GM12878 (cell line): Measurements from ENCODE around the gene PCK1. TPM values are rescaled to one million over a fixed set of nuclear protein-coding genes. Genes with fewer than 3 reads are reported as not detected.

Experiments
- ATAC-seq: fragments of 200-7000 bp; cut with Tn5 transposase; 3 replicates; pipeline ENCODE4 v1.9.1; 2020; ENCODE audit warnings: mild to moderate bottlenecking, moderate library complexity
- BruUV-seq: library from RNA; stranded (reverse); fragments of 400-500 nt; replicated peaks from 2 replicates; lab custom pipeline; 2021; lab: Mats Ljungman, UMichigan
- CTCF ChIA-PET: fragments of 300-600 bp; sonication (Branson Sonifier 250); formaldehyde crosslinking; extraction: SDS; loops from one replicate; lab custom pipeline; 2021; ENCODE audit warnings: inconsistent platforms; lab: Yijun Ruan, JAX
- POLR2A ChIA-PET: fragments of 350-600 bp; formaldehyde crosslinking; extraction: SDS; loops from one replicate; lab custom pipeline; 2021; ENCODE audit warnings: inconsistent platforms; lab: Charles Lee
- RAD21 ChIA-PET: fragments of 300-600 bp; sonication (Branson Sonifier 250); formaldehyde crosslinking; loops from one replicate; lab custom pipeline; 2023; ENCODE audit warnings: antibody characterized with exemption; ENCODE audit not compliant: unreplicated experiment; lab: Charles Lee
- SMC1A ChIA-PET: fragments of 300-600 bp; sonication (Branson Sonifier 250); formaldehyde crosslinking; loops from one replicate; lab custom pipeline; 2023; ENCODE audit not compliant: unreplicated experiment, uncharacterized antibody; lab: Charles Lee
- DNase-seq: peaks from one replicate; pipeline ENCODE4 v3.0.0-alpha.2; 2011; ENCODE audit warnings: low read depth, low spot score
- FAIRE-seq: peaks from 3 replicates; lab custom pipeline; 2011; peaks lifted over from hg19 to GRCh38; lab: Jason Lieb, UNC
- H2AFZ ChIP-seq: 2 replicates; pipeline ENCODE4 v1.6.0; 2011; ENCODE audit warnings: low read depth, low read length, control low read depth; ENCODE audit not compliant: control insufficient read depth
- H3K27ac ChIP-seq: 2 replicates; pipeline ENCODE4 v1.5.1; 2011; ENCODE audit warnings: control low read depth; ENCODE audit not compliant: control insufficient read depth, insufficient read depth
- H3K27me3 ChIP-seq, 2 experiments: replicated peaks in 1 of 2; 2 replicates each; pipeline versions ENCODE4 v1.6.0 to v1.6.1; 2011; ENCODE audit warnings: low read length in 1 of 2; ENCODE audit not compliant: control insufficient read depth in 2 of 2, insufficient read depth in 2 of 2
- H3K36me3 ChIP-seq, 2 experiments: 2 replicates each; pipeline ENCODE4 v1.5.1; 2011; ENCODE audit warnings: low read length in 1 of 2; ENCODE audit not compliant: control insufficient read depth in 2 of 2, insufficient read depth in 2 of 2
- H3K4me1 ChIP-seq: 2 replicates; pipeline ENCODE4 v1.6.1; 2011; ENCODE audit warnings: mild to moderate bottlenecking, low read length, moderate library complexity, mixed read lengths; ENCODE audit not compliant: control insufficient read depth, insufficient read depth
- H3K4me2 ChIP-seq: 2 replicates; pipeline ENCODE4 v1.6.0; 2011; ENCODE audit warnings: control low read depth; ENCODE audit not compliant: control insufficient read depth, insufficient read depth
- H3K4me3 ChIP-seq: fragments of 200-600 bp; sonication (generic); 2 replicates; pipeline ENCODE4 v1.5.1; 2016
- H3K79me2 ChIP-seq: 2 replicates; pipeline ENCODE4 v1.6.0; 2011; ENCODE audit warnings: low read length; ENCODE audit not compliant: control insufficient read depth, insufficient read depth
- H3K9ac ChIP-seq: 2 replicates; pipeline ENCODE4 v1.8.0; 2011; ENCODE audit warnings: low read length, control low read depth, mixed read lengths; ENCODE audit not compliant: control insufficient read depth, insufficient read depth
- H3K9me3 ChIP-seq: replicated peaks from 3 replicates; pipeline ENCODE4 v1.5.1; 2011; ENCODE audit warnings: mild to moderate bottlenecking, low read length; ENCODE audit not compliant: control insufficient read depth, insufficient read depth
- H4K20me1 ChIP-seq: 2 replicates; pipeline ENCODE4 v1.6.0; 2011; ENCODE audit not compliant: control insufficient read depth, insufficient read depth
- CHD2 ChIP-seq: IDR thresholded peaks from 2 replicates; pipeline ENCODE4 v1.6.1; 2011; ENCODE audit warnings: low read depth, low read length, improper control_type of control experiment, borderline replicate concordance
- EGR1 ChIP-seq, 2 experiments: IDR thresholded peaks; 1 replicate in 1 of 2; 2 replicates in 1 of 2; pipeline ENCODE4 v1.6.1; 2011 to 2012; ENCODE audit warnings: low read depth in 2 of 2, low read length in 2 of 2, borderline replicate concordance in 1 of 2, mild to moderate bottlenecking in 1 of 2, moderate library complexity in 1 of 2
- EP300 ChIP-seq, 2 experiments: fragments of 150-350 bp in 1 of 2; IDR thresholded peaks; 2 replicates each; pipeline ENCODE4 v1.6.1; 2011 to 2012; ENCODE audit warnings: low read depth in 2 of 2, low read length in 2 of 2, borderline replicate concordance in 1 of 2, improper control_type of control experiment in 1 of 2, inconsistent platforms in 1 of 2; ENCODE audit not compliant: control insufficient read depth in 1 of 2
- HDAC2 ChIP-seq: fragments of 200-600 bp; sonication (generic); IDR thresholded peaks from 2 replicates; pipeline ENCODE4 v1.6.1; 2017
- KDM1A ChIP-seq: fragments of 200-600 bp; sonication (generic); IDR thresholded peaks from 2 replicates; pipeline ENCODE4 v1.6.1; 2016; ENCODE audit warnings: borderline replicate concordance
- MXI1 ChIP-seq: fragments of 150-350 bp; IDR thresholded peaks from 2 replicates; pipeline ENCODE4 v1.6.1; 2011; ENCODE audit warnings: low read depth, mild to moderate bottlenecking, inconsistent platforms, low read length, improper control_type of control experiment
- RBBP5 ChIP-seq: fragments of 200-600 bp; sonication (generic); conservative IDR thresholded peaks from 2 replicates; pipeline ENCODE4 v1.6.1; 2016
- RELA ChIP-seq: fragments of 450-650 bp; IDR thresholded peaks from 2 replicates; pipeline ENCODE4 v1.8.0; 2014; ENCODE audit warnings: borderline replicate concordance; ENCODE audit not compliant: partially characterized antibody
- SIN3A ChIP-seq: IDR thresholded peaks from 2 replicates; pipeline ENCODE4 v1.6.1; 2012; ENCODE audit warnings: low read depth, low read length, improper control_type of control experiment
- WGBS: methylation state at CpG from one replicate; pipeline ENCODE4 v1.1.6; 2016; ENCODE audit warnings: low lambda C conversion rate; ENCODE audit not compliant: insufficient replicate concordance, insufficient coverage; ENCODE audit errors: missing lambda C conversion rate; 5-methylcytosine and 5-hydroxymethylcytosine counted together
- in situ Hi-C: fragments of 300-500 bp; cut with MboI; formaldehyde crosslinking; loops from 9 replicates; pipeline ENCODE4 v1.14.3; 2018; ENCODE audit warnings: mixed read lengths
- intact Hi-C: fragments of 100-400 bp; cut with micrococcal nuclease; formaldehyde crosslinking; loops from one replicate; pipeline ENCODE4 v1.14.2; 2022; ENCODE audit not compliant: unreplicated experiment
- polyA plus RNA-seq, 11 experiments: library from polyadenylated mRNA; depleted of rRNA in 4 of 11; unstranded in 6 of 11; stranded (reverse) in 5 of 11; fragments of >200 nt; fragmentation: Nextera tagmentation in 4 of 11; fragmentation: Illumina TruSeq in 1 of 11; extraction: Ambion mirVana in 4 of 11; extraction: Trizol in 1 of 11; gene quantifications; 1 replicate in 1 of 11; 2 replicates in 10 of 11; pipeline versions ENCODE4 v1.2.1 to v1.2.3, GENCODE V29; 2011 to 2016; ENCODE audit warnings: inconsistent platforms in 2 of 11, missing spikeins in 2 of 11, low read depth in 1 of 11
- total RNA-seq, 4 experiments: library from RNA; depleted of rRNA in 3 of 4; stranded (reverse); fragments of >200 nt in 3 of 4; fragmentation: Illumina TruSeq in 1 of 4; extraction: Trizol in 1 of 4; gene quantifications; 2 replicates each; pipeline versions ENCODE4 v1.2.1 to v1.2.3, GENCODE V29; 2013 to 2021

Gene PCK1
- total and polyA plus RNA-seq, 10 of the 15 experiments (the other 5 are each of a cell fraction or from before 2014, with no cell fraction given): 0.02 to 0.33 (median 0.09) TPM; not detected in 5

- TF ChIP-seq SIN3A (no peak), MXI1 (no peak), EGR1 (IDR thresholded peaks at IDR 0.05; ENCODE audit: borderline replicate concordance in 1 of 2, low read depth in 2 of 2, low read length in 2 of 2) (no peak)
Measured at GRCh38 chr20:57567471-57568079, 6.7 kb downstream of the PCK1 start (continued).

GRCh38 chr20:57568088-57568896, 7.4 kb downstream of the PCK1 start:
- RAD21 ChIA-PET: no interaction called here
- H3K4me3 ChIP-seq: no peak overlapping the region
- no peaks in the 10 kb centered on the region for H3K36me3 ChIP-seq
- SMC1A ChIA-PET: no interaction called here
- no peak for FAIRE-seq
- H3K9me3 ChIP-seq: no peaks in the 10 kb centered on the region
- no peaks in the 10 kb centered on the region for H3K79me2 ChIP-seq
- no peak overlapping the region for H3K9ac ChIP-seq
- no peak overlapping the region for H3K4me2 ChIP-seq
- H3K4me1 ChIP-seq: no peaks in the 10 kb centered on the region
- H4K20me1 ChIP-seq: no peaks in the 10 kb centered on the region
- TF ChIP-seq RBBP5 (no peak), RELA (no peak), KDM1A (no peak), CHD2 (no peak), HDAC2 (no peak), EP300 (IDR thresholded peaks at IDR 0.05; ENCODE audit: borderline replicate concordance in 1 of 2, control insufficient read depth in 1 of 2, low read depth in 2 of 2, low read length in 2 of 2) (no peak)
- POLR2A ChIA-PET: no interaction called here
- CTCF ChIA-PET: no interaction called here
- peaks cover 0 to 6% of the 10 kb centered on the region in 2 experiments; a peak in 3 of 4 replicates for H3K27me3 ChIP-seq
- BruUV-seq: no TSS peak
- intact Hi-C loops: no loop called here
- 11% methylated on average over 13 of the region's 13 CpGs for WGBS
- no peak overlapping the region for H2AFZ ChIP-seq
- no peak for DNase-seq
- no peak for ATAC-seq
- no peak overlapping the region for H3K27ac ChIP-seq
- in situ Hi-C loops: no loop called here
